Activated CD8-positive, alpha-beta T cell treated with anti-CD3 and anti-CD28 coated beads for 36 hours (primary cell): ENCODE measurements around the gene CREG2. TPM values are rescaled to one million over a fixed set of nuclear protein-coding genes. Genes with fewer than 3 reads are reported as not detected.

ENCODE experiments used
- ATAC-seq: fragments of 200-7000 bp; cut with Tn5 transposase; one replicate; pipeline ENCODE4 v1.10.0; 2021; ENCODE audit warnings: mild to moderate bottlenecking, moderate library complexity
- CTCF ChIA-PET: fragments of 350-600 bp; sonication (Branson Sonifier 250); formaldehyde crosslinking; loops from one replicate; lab custom pipeline; 2021; ENCODE audit warnings: antibody characterized with exemption; lab: Charles Lee
- POLR2A ChIA-PET: fragments of 350-600 bp; sonication (Branson Sonifier 250); formaldehyde crosslinking; loops from one replicate; lab custom pipeline; 2021; ENCODE audit warnings: antibody characterized with exemption; lab: Charles Lee
- DNase-seq: peaks from one replicate; pipeline ENCODE4 v3.0.0-alpha.2; 2020
- H3K27ac Mint-ChIP-seq: one replicate; pipeline ENCODE4 v1.8.0; 2021; ENCODE audit warnings: mild to moderate bottlenecking, mixed read lengths
- H3K27me3 Mint-ChIP-seq: one replicate; pipeline ENCODE4 v1.8.0; 2021; ENCODE audit warnings: mixed read lengths
- H3K36me3 Mint-ChIP-seq: one replicate; pipeline ENCODE4 v1.8.0; 2021; ENCODE audit warnings: low read depth, mixed read lengths
- H3K4me1 Mint-ChIP-seq: one replicate; pipeline ENCODE4 v1.8.0; 2021; ENCODE audit warnings: low read depth, mixed read lengths
- H3K4me3 Mint-ChIP-seq: one replicate; pipeline ENCODE4 v1.8.0; 2021; ENCODE audit warnings: mild to moderate bottlenecking, moderate library complexity, mixed read lengths
- H3K9me3 Mint-ChIP-seq: one replicate; pipeline ENCODE4 v1.8.0; 2021; ENCODE audit warnings: mixed read lengths
- intact Hi-C: fragments of 100-400 bp; cut with micrococcal nuclease; formaldehyde crosslinking; loops from one replicate; pipeline ENCODE4 v1.10.0; 2022
- total RNA-seq, 2 experiments: library from RNA; stranded (reverse); gene quantifications; one replicate each; pipeline ENCODE4 v1.2.3, GENCODE V29; 2021
- TF ChIP-seq, protein P1 (sequence below): fragments of 200-600 bp; IDR thresholded peaks from one replicate; pipeline ENCODE4 v1.8.0; 2022; ENCODE audit warnings: antibody characterized with exemption, mild to moderate bottlenecking

CREG2 gene
- total RNA-seq, 2 experiments from 2014 or later, result not detected

DNA sequence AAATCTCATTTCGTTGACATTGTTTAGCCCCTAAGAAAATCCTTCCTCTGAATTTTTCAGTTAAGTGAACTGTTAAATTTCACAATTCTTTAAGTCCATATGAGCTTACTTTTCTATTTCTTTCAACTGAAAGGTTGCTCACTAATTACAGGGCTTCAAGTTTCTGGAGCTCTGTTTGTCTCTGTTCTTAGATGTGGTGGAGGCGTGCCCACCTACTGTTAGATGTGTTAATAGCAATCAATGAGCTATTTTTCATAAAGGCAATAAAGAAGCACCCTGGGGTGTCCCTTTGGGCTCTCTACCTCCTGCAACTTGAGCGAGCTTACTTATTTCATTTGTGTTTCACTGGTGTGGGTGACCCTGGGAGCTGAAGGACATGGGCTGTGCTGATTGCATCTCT is 25.0 kb downstream of the CREG2 start:
- H3K4me3 Mint-ChIP-seq, result no peak overlapping the region

DNA sequence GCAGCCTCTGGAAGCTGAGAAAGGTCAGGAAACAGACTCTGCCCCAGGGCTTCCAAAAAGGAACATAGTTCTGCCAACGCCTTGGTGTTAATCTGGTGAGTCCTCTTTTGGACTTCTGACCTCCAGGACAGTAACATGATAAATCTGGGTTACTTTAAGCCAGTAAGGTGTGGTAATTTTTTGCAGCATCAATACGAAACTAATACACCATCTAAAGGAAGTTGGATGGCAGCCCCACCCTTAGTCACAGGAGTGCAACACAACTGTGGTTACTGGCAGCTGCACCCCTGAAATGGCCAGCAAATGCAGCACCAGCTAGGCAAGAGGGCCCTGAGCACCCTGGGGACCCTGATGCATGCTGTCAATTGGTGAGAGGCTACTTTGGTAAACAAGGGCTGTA is 25.8 kb downstream of the CREG2 start:
- Mint-ChIP-seq H3K27ac (no peak overlapping the region), H3K4me1 (peaks cover 15% of the 10 kb centered on the region), H3K36me3 (no peaks in the 10 kb centered on the region), H3K4me3 (no peak overlapping the region), H3K9me3 (no peaks in the 10 kb centered on the region), H3K27me3 (no peaks in the 10 kb centered on the region)
- CTCF ChIA-PET, result interaction anchor here (1.4 to 4.3 kb wide), 4 partner anchors 8 to 20 kb away, joined by 3 to 21 read pairs (median 12); no protein-coding TSS in a partner anchor
- ATAC-seq, result peak; percentile 75
- TF ChIP-seq, protein P1, sequence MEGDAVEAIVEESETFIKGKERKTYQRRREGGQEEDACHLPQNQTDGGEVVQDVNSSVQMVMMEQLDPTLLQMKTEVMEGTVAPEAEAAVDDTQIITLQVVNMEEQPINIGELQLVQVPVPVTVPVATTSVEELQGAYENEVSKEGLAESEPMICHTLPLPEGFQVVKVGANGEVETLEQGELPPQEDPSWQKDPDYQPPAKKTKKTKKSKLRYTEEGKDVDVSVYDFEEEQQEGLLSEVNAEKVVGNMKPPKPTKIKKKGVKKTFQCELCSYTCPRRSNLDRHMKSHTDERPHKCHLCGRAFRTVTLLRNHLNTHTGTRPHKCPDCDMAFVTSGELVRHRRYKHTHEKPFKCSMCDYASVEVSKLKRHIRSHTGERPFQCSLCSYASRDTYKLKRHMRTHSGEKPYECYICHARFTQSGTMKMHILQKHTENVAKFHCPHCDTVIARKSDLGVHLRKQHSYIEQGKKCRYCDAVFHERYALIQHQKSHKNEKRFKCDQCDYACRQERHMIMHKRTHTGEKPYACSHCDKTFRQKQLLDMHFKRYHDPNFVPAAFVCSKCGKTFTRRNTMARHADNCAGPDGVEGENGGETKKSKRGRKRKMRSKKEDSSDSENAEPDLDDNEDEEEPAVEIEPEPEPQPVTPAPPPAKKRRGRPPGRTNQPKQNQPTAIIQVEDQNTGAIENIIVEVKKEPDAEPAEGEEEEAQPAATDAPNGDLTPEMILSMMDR, result no peak
- DNase-seq, result peak; percentile 40
- intact Hi-C loops, result no loop called here
- POLR2A ChIA-PET, result interaction anchor here (0.6 to 1.7 kb wide), 2 partner anchors 25 to 62 kb away, joined by 3 to 4 read pairs; partner anchors contain the start of gene CREG2

More for the DNA sequence above, 25.0 kb downstream of the CREG2 start:
- no peak for DNase-seq
- Mint-ChIP-seq H3K27me3 (no peaks in the 10 kb centered on the region), H3K9me3 (no peaks in the 10 kb centered on the region), H3K4me1 (peaks cover 15% of the 10 kb centered on the region), H3K27ac (no peak overlapping the region), H3K36me3 (no peaks in the 10 kb centered on the region)
- ATAC-seq, result no peak
- intact Hi-C loops, result no loop called here
- CTCF ChIA-PET, result interaction anchor here (0.9 to 4.3 kb wide), 5 partner anchors 9 to 26 kb away, joined by 3 to 21 read pairs (median 8); partner anchors contain the start of gene CREG2
- POLR2A ChIA-PET, result interaction anchor here (0.5 to 1.7 kb wide), 5 partner anchors 11 to 335 kb away, joined by 3 to 6 read pairs (median 3); partner anchors contain the start of genes CREG2 and MAP4K4
- TF ChIP-seq, protein P1, result no peak

- H3K4me1 Mint-ChIP-seq, result peaks cover 15% of the 10 kb centered on the region
- DNase-seq (no peak), ATAC-seq (no peak)
- TF ChIP-seq, protein P1, result no peak
- no peak overlapping the region for H3K27ac Mint-ChIP-seq
- POLR2A ChIA-PET, result no interaction called here
- intact Hi-C loops, result no loop called here
- H3K36me3 Mint-ChIP-seq, result no peaks in the 10 kb centered on the region
- H3K4me3 Mint-ChIP-seq, result no peak overlapping the region
- H3K27me3 Mint-ChIP-seq, result no peaks in the 10 kb centered on the region
- CTCF ChIA-PET, result interaction anchor here (0.9 to 4.3 kb wide), 3 partner anchors 11 to 504 kb away, joined by 3 to 20 read pairs (median 4); no protein-coding TSS in a partner anchor
- H3K9me3 Mint-ChIP-seq, result no peaks in the 10 kb centered on the region
Observed at GRCh38 chr2:101361121-101361520, 26.2 kb downstream of the CREG2 start.

GRCh38 chr2:101360232-101360631 is 27.1 kb downstream of the CREG2 start:
- intact Hi-C loops, result no loop called here
- TF ChIP-seq, protein P1, result no peak
- POLR2A ChIA-PET, result no interaction called here
- Mint-ChIP-seq H3K27ac (no peak overlapping the region), H3K27me3 (no peaks in the 10 kb centered on the region), H3K4me1 (peaks cover 15% of the 10 kb centered on the region), H3K4me3 (no peak overlapping the region), H3K36me3 (no peaks in the 10 kb centered on the region), H3K9me3 (no peaks in the 10 kb centered on the region)
- ATAC-seq, result no peak
- CTCF ChIA-PET, result interaction anchor here (0.9 to 4.3 kb wide), 4 partner anchors 10 to 505 kb away, joined by 3 to 20 read pairs (median 4); no protein-coding TSS in a partner anchor
- DNase-seq, result no peak

GRCh38 chr2:101359410-101359954 is 27.8 kb downstream of the CREG2 start:
- ATAC-seq, result no peak
- no peak overlapping the region for H3K27ac Mint-ChIP-seq
- TF ChIP-seq, protein P1, result no peak
- CTCF ChIA-PET, result interaction anchor here (1.3 to 4.3 kb wide), 3 partner anchors 9 to 27 kb away, joined by 3 to 20 read pairs (median 4); no protein-coding TSS in a partner anchor
- H3K9me3 Mint-ChIP-seq, result no peaks in the 10 kb centered on the region
- no peak overlapping the region for H3K4me3 Mint-ChIP-seq
- no peaks in the 10 kb centered on the region for H3K36me3 Mint-ChIP-seq
- H3K4me1 Mint-ChIP-seq, result peaks cover 15% of the 10 kb centered on the region
- intact Hi-C loops, result no loop called here
- POLR2A ChIA-PET, result no interaction called here
- DNase-seq, result no peak
- H3K27me3 Mint-ChIP-seq, result no peaks in the 10 kb centered on the region
